PC-9 (cell line): ENCODE results near the gene EDRF1. TPM values are rescaled to one million over a fixed set of nuclear protein-coding genes. Genes with fewer than 3 reads are reported as not detected.

Experiments used
- BruUV-seq: library from RNA; stranded (reverse); fragments of 400-500 nt; replicated peaks from 2 replicates; lab custom pipeline; 2021; lab: Mats Ljungman, UMichigan
- CTCF ChIA-PET: fragments of 300-600 bp; sonication (Branson Sonifier 250); formaldehyde crosslinking; loops from one replicate; lab custom pipeline; 2022; ENCODE audit warnings: antibody characterized with exemption; lab: Charles Lee
- POLR2A ChIA-PET: fragments of 300-600 bp; sonication (Branson Sonifier 250); formaldehyde crosslinking; loops from one replicate; lab custom pipeline; 2022; ENCODE audit warnings: antibody characterized with exemption; ENCODE audit not compliant: unreplicated experiment; lab: Charles Lee
- DNase-seq, 2 experiments: peaks; one replicate each; pipeline versions ENCODE4 v3.0.0 to v3.0.0-alpha.2; 2015 to 2022; ENCODE audit warnings: mixed read lengths in 1 of 2
- H2AFZ ChIP-seq: fragments of 200-600 bp; sonication (generic); 2 replicates; pipeline ENCODE4 v1.8.1; 2017; ENCODE audit warnings: antibody characterized with exemption
- H3F3A ChIP-seq: fragments of 200-600 bp; sonication (generic); 2 replicates; pipeline ENCODE4 v1.8.1; 2017; ENCODE audit warnings: antibody characterized with exemption, mild to moderate bottlenecking, low read depth; ENCODE audit not compliant: insufficient read depth
- H3K27ac ChIP-seq: fragments of 200-600 bp; sonication (generic); 2 replicates; pipeline ENCODE4 v1.6.1; 2016; ENCODE audit warnings: mixed run types
- H3K27me3 ChIP-seq: fragments of 200-600 bp; sonication (generic); 2 replicates; pipeline ENCODE4 v1.6.1; 2016; ENCODE audit warnings: low read depth, mixed run types; ENCODE audit not compliant: insufficient read depth
- H3K36me3 ChIP-seq: fragments of 200-600 bp; sonication (generic); 2 replicates; pipeline ENCODE4 v1.6.1; 2016; ENCODE audit warnings: low read depth, mixed run types
- H3K4me1 ChIP-seq: fragments of 200-600 bp; sonication (generic); replicated peaks from 2 replicates; pipeline ENCODE4 v1.6.1; 2016; ENCODE audit warnings: mixed run types; ENCODE audit not compliant: insufficient read depth
- H3K4me2 ChIP-seq: fragments of 200-600 bp; sonication (generic); 2 replicates; pipeline ENCODE4 v1.6.1; 2017; ENCODE audit warnings: mixed run types
- H3K4me3 ChIP-seq: fragments of 200-600 bp; sonication (generic); 2 replicates; pipeline ENCODE4 v1.6.1; 2016; ENCODE audit warnings: mixed run types
- H3K79me2 ChIP-seq: fragments of 200-600 bp; sonication (generic); 2 replicates; pipeline ENCODE4 v1.6.1; 2017; ENCODE audit warnings: low read depth, mixed run types
- H3K9me2 ChIP-seq: fragments of 200-600 bp; sonication (generic); 2 replicates; pipeline ENCODE4 v1.8.1; 2017; ENCODE audit warnings: mild to moderate bottlenecking; ENCODE audit not compliant: insufficient read depth
- H3K9me3 ChIP-seq: fragments of 200-600 bp; sonication (generic); 2 replicates; pipeline ENCODE4 v1.8.1; 2016; ENCODE audit warnings: low read depth; ENCODE audit not compliant: insufficient read depth
- H4K20me1 ChIP-seq: fragments of 200-600 bp; sonication (generic); 2 replicates; pipeline ENCODE4 v1.8.1; 2017; ENCODE audit not compliant: insufficient read depth
- EZH2 ChIP-seq: fragments of 200-600 bp; sonication (generic); IDR thresholded peaks from 2 replicates; pipeline ENCODE4 v1.8.0; 2017; ENCODE audit warnings: antibody characterized with exemption, low read depth
- intact Hi-C: fragments of 100-400 bp; cut with micrococcal nuclease; formaldehyde crosslinking; loops from one replicate; pipeline ENCODE4 v1.10.0; 2022; ENCODE audit not compliant: unreplicated experiment
- total RNA-seq: library from RNA; stranded (reverse); gene quantifications from 2 replicates; pipeline ENCODE4 v1.2.3, GENCODE V29; 2021
- TF ChIP-seq, protein P1 (sequence below): fragments of 200-600 bp; sonication (generic); conservative IDR thresholded peaks from 2 replicates; pipeline ENCODE4 v1.6.1; 2017; ENCODE audit warnings: mixed run types, antibody characterized with exemption, mild to moderate bottlenecking, moderate library complexity

Gene EDRF1
- total RNA-seq, 1 experiment from 2014 or later = 21.7 TPM

- TF ChIP-seq EZH2 = no peak
- TF ChIP-seq, protein P1, sequence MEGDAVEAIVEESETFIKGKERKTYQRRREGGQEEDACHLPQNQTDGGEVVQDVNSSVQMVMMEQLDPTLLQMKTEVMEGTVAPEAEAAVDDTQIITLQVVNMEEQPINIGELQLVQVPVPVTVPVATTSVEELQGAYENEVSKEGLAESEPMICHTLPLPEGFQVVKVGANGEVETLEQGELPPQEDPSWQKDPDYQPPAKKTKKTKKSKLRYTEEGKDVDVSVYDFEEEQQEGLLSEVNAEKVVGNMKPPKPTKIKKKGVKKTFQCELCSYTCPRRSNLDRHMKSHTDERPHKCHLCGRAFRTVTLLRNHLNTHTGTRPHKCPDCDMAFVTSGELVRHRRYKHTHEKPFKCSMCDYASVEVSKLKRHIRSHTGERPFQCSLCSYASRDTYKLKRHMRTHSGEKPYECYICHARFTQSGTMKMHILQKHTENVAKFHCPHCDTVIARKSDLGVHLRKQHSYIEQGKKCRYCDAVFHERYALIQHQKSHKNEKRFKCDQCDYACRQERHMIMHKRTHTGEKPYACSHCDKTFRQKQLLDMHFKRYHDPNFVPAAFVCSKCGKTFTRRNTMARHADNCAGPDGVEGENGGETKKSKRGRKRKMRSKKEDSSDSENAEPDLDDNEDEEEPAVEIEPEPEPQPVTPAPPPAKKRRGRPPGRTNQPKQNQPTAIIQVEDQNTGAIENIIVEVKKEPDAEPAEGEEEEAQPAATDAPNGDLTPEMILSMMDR = no peak
- intact Hi-C loops = no loop called here
- BruUV-seq = no TSS peak
- Histone ChIP-seq H3K79me2 (no peaks in the 10 kb centered on the region), H2AFZ (no peak overlapping the region), H3K27ac (no peak overlapping the region), H3K4me3 (no peak overlapping the region), H3K9me3 (no peaks in the 10 kb centered on the region), H3K4me2 (no peak overlapping the region), H3K27me3 (no peaks in the 10 kb centered on the region), H3K4me1 (no peaks in the 10 kb centered on the region), H3F3A (no peaks in the 10 kb centered on the region), H3K36me3 (0 out of 2 replicates have a peak, but pooled peaks cover 3% of the 10 kb centered on the region), H4K20me1 (no peaks in the 10 kb centered on the region), H3K9me2 (no peaks in the 10 kb centered on the region)
- CTCF ChIA-PET = interaction anchor here (0.6 kb wide), 1 partner anchor 22 kb away, joined by 3 read pairs; no protein-coding TSS in a partner anchor
- POLR2A ChIA-PET = interaction anchor here (0.5 to 0.6 kb wide), 2 partner anchors 13 to 750 kb away, joined by 7 to 36 read pairs; no protein-coding TSS in a partner anchor
- DNase-seq = no peak
Measured at GRCh38 chr10:125797424-125797823, 77.9 kb downstream of the EDRF1 start.

- Histone ChIP-seq H3K36me3 (0 out of 2 replicates have a peak, but pooled peaks cover 3% of the 10 kb centered on the region), H3F3A (no peaks in the 10 kb centered on the region), H3K4me3 (no peak overlapping the region), H3K79me2 (no peaks in the 10 kb centered on the region), H2AFZ (no peak overlapping the region), H3K9me3 (no peaks in the 10 kb centered on the region), H3K27me3 (no peaks in the 10 kb centered on the region), H3K9me2 (no peaks in the 10 kb centered on the region), H3K4me2 (no peak overlapping the region), H3K27ac (no peak overlapping the region), H3K4me1 (no peaks in the 10 kb centered on the region), H4K20me1 (no peaks in the 10 kb centered on the region)
- ChIA-PET POLR2A (interaction anchor here (0.6 kb wide), 2 partner anchors 750 to 968 kb away, joined by 3 to 36 read pairs; no protein-coding TSS in a partner anchor), CTCF (no interaction called here)
- no peak for DNase-seq
- no TSS peak for BruUV-seq
- intact Hi-C loops = no loop called here
- TF ChIP-seq, protein P1 = no peak
- no peak for TF ChIP-seq EZH2
Measured at GRCh38 chr10:125797994-125798662, 78.6 kb downstream of the EDRF1 start.

- no peak for DNase-seq
- no peaks in the 10 kb centered on the region for H3K27me3 ChIP-seq
- no peaks in the 10 kb centered on the region for H4K20me1 ChIP-seq
- H3K27ac ChIP-seq = no peak overlapping the region
- no TSS peak for BruUV-seq
- no peak overlapping the region for H3K4me2 ChIP-seq
- intact Hi-C loops = no loop called here
- H3F3A ChIP-seq = no peaks in the 10 kb centered on the region
- no peaks in the 10 kb centered on the region for H3K4me1 ChIP-seq
- no peaks in the 10 kb centered on the region for H3K79me2 ChIP-seq
- ChIA-PET POLR2A (interaction anchor here (0.6 to 0.7 kb wide), 2 partner anchors 18 to 37 kb away, joined by 11 to 26 read pairs; no protein-coding TSS in a partner anchor), CTCF (no interaction called here)
- no peaks in the 10 kb centered on the region for H3K9me2 ChIP-seq
- no peak overlapping the region for H2AFZ ChIP-seq
- no peaks in the 10 kb centered on the region for H3K9me3 ChIP-seq
- H3K4me3 ChIP-seq = no peak overlapping the region
- TF ChIP-seq, protein P1 = no peak
- TF ChIP-seq EZH2 = no peak
- H3K36me3 ChIP-seq = no peaks in the 10 kb centered on the region
Measured at GRCh38 chr10:125799451-125800182, 80.1 kb downstream of the EDRF1 start.
